ENCODE results near the gene SLITRK1.

SLITRK1 gene

DNA sequence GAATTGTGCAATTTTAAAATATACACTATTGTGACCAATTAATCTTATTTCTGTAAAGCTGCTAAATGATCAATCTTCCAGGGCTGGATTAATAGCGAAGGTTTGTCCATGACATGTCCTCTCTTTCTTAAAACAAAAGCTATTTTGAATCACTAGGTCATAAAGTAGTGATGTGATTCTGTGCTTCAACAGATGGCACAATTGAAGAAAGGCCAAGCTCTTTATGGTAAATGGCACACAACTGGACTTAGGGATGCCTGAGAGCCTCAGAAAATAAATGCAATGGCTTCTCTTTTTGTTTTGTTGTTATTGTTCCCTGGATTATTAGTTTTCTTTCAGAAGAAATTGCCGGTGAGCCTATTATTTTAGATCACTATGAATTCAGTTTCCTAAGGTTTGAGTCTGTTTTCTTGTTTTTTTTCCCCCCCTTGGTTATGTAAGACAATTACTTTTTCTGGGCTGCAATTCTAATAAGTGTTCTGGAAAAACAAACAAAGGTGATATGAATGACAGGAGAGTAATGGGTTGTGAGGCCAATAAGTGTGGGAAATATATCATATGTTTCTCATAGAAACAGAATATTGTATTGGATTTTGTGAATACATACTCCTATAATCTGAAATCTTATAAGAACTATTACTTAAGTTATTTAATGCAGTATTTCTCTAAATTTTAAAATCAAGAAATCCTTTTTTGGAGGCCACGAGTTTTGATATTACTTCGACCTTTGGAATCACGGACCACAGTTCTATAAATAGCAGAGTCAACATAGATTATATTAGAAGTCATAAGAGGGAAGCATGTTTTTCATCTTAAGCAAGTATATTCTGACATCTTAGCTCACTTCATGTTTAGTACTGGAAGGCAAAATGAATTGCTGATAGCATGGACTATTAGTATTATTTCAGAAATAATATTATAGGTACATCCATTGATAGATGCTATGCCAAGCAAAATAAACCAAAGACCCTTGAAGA lies 16.8 kb downstream of the SLITRK1 start:
- no peak for DNase-seq

DNA sequence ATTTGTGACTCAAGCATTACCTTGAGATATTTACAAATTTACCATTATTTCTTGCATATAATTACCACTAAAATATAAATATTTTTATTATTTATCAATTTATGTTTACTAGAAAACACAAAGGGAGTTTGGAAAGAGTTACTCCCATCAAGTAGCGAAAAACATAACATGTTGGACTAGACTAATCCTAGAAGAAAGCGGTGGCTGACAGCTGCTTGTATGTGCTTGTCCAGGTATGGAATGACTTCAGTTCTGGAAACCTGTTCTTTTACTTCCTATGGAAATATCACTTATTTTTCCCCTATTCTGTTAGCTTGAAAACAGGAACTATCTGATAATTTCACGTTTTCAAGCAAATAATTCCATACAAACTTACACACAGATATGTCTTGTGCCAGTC lies 28.5 kb downstream of the SLITRK1 start:
- DNase-seq: no peak

DNA sequence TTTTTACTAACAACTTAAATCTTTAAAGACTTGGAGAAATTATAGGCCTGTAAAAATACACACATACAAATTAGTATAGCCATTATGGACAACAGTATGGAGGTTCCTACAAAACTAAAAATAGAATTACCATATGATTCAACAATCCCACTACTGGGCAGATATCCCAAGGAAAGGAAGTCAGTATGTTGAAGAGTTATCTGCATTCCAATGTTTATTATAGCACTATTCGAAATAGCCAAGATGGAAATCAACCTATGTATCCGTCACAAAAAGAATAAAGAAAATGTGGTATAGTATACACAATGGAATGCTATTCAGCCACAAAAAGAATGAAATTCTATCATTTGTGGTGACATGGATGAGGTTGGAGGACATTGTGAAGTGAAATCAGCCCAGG lies 37.2 kb downstream of the SLITRK1 start:
- DNase-seq: no peak

DNA sequence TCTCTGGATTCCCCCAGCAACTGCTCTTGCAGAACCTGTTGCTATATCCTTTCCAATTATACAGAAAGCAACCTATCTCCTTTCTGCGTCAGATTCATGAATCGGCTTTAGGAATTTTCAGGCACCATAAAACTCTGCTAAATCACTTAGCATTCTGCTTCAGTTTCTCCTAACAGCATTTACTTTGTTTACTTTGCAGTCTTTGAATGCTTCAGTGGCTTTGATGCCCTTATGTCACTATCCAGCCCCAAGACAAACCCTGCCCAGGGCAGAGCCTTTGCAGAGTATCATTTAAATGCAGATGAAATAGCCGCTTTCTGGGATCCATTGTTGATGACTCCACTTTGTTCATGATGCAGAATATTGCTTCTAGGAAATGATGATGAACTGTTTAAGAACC lies 43.1 kb downstream of the SLITRK1 start:
- no peak for DNase-seq

DNA sequence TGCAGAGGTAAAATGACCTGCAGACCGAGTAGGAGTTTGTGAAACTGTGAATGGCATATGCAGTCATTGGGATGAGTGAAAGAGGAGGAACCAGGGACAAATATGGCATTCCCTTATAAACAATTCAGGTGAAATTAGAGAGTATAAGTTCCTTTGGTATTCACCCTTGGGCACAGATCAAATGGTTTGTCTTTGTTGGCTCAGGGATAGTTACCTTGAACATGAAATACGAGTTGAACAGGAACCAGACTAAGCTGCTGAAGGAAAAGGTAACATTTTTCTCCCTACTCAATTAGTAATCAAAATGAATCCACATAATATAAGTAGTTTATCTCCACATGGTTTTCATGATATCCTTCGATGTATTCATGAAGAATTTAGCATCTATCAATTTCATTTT lies 50.5 kb downstream of the SLITRK1 start:
- no peak for DNase-seq

DNA sequence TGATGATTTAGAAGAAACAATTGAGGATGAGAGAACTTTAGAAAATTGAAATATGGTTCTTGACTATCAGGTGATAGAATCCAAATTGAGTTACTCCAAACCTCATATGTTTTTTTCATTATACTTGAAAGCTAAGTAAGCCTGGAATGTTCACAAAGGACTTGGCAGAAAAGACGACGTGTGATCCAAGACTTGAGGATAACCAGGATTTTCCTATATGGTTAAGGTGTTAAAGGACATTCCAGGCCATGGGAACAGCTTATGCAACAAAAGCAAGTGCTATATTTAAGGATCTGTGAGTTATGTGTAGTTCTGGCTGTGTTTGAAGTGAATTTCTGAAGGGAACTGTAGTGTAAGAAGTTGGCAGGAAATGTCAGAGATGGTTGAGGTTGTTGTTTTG lies 52.5 kb downstream of the SLITRK1 start:
- DNase-seq: no peak

DNA sequence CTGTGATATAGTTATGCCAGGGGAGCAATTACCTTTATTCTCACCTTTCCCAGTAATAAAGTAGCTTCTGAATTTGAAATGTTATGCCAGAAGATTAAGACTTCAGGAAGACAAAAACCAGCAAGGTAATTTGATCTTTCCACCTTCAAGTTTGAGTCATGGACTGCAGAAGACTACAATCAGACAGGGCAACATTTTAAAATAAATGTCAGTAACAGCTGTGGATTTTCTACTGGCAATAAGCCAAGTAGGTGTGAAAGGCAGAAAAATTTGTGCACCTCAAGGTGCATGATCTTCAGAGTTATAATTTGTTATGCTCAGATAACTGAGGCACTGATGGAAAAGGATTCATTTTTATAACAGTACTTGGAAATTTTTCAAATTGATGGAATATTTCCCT lies 54.9 kb downstream of the SLITRK1 start:
- no peak for DNase-seq
